Neural progenitor cell (in vitro differentiated cells): ENCODE data around the gene STAT4.

Experiments used
- EZH2 ChIP-seq: fragments of 200-600 bp; sonication (generic); IDR thresholded peaks from 2 replicates; pipeline ENCODE4 v1.6.1; 2017; ENCODE audit warnings: antibody characterized with exemption, mild to moderate bottlenecking, moderate library complexity
- EZH2phosphoT487 ChIP-seq: fragments of 200-600 bp; sonication (generic); IDR thresholded peaks from 2 replicates; pipeline ENCODE4 v1.6.1; 2017; ENCODE audit warnings: antibody characterized with exemption
- TF ChIP-seq, protein P1 (sequence below): fragments of 200-600 bp; sonication (generic); IDR thresholded peaks from 2 replicates; pipeline ENCODE4 v1.5.1; 2017; ENCODE audit warnings: antibody characterized with exemption, mild to moderate bottlenecking

DNA sequence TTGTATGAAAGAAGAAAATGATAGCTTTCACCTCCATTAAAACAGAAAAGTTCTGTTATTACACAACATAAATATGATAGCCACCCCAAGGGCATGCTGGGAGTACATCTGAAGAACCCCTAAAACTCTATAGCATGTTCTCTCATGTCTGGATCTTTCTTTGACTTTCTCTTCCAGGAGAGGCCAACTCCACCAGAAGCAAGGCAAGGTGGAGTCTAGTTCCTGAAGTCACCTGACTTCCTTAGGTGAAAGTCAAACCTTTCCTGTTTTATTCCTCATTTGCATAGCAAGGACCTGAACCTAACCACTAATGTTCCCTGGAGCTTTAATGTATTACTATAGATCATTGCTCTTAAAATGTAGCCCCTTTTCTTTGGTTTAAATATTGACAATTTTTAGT lies 142.5 kb downstream of the STAT4 start:
- TF ChIP-seq, protein P1, sequence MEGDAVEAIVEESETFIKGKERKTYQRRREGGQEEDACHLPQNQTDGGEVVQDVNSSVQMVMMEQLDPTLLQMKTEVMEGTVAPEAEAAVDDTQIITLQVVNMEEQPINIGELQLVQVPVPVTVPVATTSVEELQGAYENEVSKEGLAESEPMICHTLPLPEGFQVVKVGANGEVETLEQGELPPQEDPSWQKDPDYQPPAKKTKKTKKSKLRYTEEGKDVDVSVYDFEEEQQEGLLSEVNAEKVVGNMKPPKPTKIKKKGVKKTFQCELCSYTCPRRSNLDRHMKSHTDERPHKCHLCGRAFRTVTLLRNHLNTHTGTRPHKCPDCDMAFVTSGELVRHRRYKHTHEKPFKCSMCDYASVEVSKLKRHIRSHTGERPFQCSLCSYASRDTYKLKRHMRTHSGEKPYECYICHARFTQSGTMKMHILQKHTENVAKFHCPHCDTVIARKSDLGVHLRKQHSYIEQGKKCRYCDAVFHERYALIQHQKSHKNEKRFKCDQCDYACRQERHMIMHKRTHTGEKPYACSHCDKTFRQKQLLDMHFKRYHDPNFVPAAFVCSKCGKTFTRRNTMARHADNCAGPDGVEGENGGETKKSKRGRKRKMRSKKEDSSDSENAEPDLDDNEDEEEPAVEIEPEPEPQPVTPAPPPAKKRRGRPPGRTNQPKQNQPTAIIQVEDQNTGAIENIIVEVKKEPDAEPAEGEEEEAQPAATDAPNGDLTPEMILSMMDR: no peak
- no peak for TF ChIP-seq EZH2
- no peak for TF ChIP-seq EZH2phosphoT487
